G401 (cell line): ENCODE data around the gene DHRS3. TPM values are rescaled to one million over a fixed set of nuclear protein-coding genes. Genes with fewer than 3 reads are reported as not detected.
"Not testable (repeated sequence)": the region's sequence is repeated elsewhere in the genome, so short reads cannot be mapped to it uniquely, and the experiment has no call there.

Source experiments
- DNase-seq: peaks from one replicate; pipeline ENCODE4 v3.0.0-alpha.2; 2015; ENCODE audit warnings: low spot score
- in situ Hi-C: cut with HindIII; loops from 2 replicates; pipeline ENCODE4 v1.10.0; 2016; ENCODE audit warnings: low sequenced_read_pairs, mixed read lengths
- total RNA-seq: library from RNA; depleted of rRNA; stranded (reverse); fragments of >200 nt; shearing (Covaris generic); gene quantifications from 2 replicates; pipeline ENCODE4 v1.2.3, GENCODE V29; 2014

Gene DHRS3
- total RNA-seq, 1 experiment from 2014 or later = 9.1 TPM

DNA sequence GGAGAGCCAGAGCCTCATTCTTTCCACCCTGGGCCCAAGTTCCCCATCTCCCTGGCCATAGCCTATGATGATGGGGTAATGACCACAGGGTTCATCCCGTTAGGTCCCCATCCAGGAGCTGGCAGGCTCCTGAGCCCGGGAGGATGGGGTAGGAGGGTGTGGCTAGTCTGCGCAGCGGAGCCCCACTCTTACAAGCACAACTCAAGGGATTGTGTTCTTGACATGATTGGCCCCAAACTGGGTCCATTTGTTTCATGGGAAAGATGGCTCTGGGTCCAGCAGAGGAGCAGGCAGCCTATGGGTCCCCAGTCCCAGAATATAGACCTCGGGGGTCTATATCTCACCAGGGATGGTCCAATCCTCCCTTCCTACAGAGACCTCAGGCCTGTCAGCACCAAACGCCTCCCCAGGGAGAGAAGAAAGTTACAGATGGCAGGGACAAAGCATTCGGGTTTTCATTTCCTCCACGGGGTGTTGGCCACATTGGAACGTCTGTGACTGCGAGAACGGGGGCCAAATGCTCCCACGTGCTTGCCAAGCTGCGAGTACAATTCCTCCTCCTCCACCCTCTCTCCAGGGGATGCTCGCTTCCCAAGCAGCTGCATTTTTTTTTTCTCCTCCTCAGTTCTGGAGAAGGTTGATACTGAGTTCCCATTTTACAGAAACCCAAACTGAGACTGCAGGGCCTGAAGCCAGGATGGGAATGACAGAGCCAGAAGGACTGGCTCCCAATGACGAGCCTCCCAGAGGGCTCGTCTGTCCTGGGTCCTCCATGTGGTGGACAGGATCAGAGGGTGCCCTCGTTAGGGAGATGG lies 71.0 kb downstream of the DHRS3 start:
- in situ Hi-C loops = no loop called here
- DNase-seq = no peak

DNA sequence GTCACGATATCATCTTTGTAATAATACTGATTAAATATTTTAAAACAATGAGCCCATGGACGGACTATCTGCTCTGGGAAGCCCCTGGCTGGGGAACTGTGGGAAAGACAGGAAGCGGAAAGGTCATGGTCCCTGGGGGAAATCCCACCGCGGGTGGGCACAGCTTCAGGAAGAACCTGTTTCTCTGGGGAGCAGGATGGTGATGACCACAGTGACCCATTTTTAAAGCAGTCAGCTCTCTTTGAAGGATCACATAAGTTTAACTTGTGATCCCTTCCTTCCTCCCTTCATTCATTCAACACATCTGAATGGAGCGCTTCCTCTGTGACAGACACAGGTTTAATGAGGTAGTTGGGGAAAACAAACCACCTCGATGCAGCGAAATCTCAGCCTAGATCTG lies 73.0 kb downstream of the DHRS3 start:
- no peak for DNase-seq
- in situ Hi-C loops = no loop called here

DNA sequence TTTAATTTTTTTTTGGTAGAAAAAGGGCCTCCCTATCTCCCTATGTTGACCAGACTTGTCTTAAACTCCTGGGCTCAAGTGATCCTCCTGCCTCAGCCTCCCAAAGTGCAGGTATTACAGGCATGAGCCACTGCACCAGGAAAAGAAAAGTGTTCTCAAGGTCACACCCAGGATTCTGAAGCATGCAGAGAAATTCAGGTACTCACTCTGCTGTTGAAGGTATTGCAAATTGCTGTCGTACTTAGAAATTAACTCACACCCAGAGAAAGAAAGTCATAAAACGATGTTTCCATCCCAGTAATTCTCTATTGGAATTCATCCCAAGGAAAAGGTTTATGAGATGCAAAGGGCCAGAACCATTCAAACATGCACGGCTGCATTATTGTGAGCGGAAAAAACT lies 73.7 kb downstream of the DHRS3 start:
- in situ Hi-C loops = no loop called here
- DNase-seq = no peak

DNA sequence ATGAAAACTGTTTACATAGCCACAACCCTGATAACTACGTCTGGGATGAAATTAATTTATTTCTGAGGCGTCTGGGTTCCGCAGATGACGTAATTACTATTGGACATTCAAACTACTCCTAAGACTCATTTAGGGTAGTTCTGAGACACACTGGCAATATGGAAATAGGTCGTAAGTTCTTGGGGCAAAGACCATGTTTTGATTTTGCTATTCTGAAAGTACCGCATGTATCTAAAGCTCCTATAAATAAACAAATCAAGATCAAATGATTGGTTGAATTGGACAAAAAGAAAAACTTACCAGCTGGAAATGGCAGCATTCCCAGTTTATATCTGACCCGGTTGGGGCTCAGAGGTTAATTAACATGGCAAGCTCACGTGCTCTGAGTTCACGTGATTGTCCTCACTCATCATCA lies 74.3 kb downstream of the DHRS3 start:
- in situ Hi-C loops = no loop called here
- DNase-seq = no peak

- in situ Hi-C loops = no loop called here
- DNase-seq = no peak
Observed at GRCh38 chr1:12542616-12543592, 75.1 kb downstream of the DHRS3 start.

DNA sequence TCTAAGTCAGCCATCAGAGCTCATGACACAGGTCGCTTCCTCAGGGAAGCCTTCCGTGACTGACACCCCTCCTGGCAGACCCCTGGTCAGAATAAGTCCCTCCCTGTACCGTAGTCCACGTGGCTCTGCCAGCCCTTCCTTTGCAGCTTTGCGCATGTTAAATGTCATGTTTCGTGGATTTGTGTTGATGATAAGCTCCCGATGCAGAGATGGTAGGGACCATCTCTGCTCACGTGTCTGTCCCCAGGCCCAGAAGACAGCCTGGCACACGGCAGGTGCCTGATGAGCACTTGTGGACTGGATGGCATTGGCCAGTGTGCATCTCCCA lies 75.9 kb downstream of the DHRS3 start:
- DNase-seq = no peak
- in situ Hi-C loops = no loop called here

GRCh38 chr1:12541274-12542137 lies 76.5 kb downstream of the DHRS3 start:
- no peak for DNase-seq
- in situ Hi-C loops = no loop called here

DNA sequence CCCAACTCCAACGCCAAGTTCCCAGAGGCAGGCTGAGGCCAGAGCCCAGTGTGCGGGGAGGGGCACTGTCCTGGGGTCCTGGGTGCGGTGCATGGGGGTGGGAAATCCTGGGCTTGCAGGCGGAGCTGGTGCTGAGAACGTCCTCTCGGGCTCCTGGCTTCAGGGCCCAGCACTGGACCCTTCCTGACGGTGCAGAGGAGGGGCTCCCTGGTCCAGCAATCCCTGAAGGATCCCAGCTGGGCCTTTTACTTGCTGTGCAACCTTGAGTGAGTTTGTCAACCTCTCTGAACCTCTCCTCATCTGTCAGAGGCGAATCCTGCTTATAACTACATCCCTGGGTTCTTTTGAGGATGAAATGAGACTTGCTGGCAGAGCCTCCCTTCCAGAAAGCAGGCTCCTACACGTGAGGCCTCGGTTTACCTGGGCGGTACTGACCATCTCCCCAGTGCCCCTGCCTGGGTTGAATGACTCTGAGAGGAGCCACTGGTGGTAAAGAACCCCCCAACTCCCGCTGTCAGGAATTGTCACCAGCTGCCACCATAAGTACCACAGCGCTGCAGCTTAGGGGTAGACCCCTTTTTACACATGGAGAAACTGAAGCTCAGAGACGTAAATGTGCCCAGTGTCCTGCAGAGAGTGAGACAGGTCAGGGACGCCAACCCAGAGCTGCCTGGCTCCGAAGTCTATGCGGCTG lies 77.3 kb downstream of the DHRS3 start:
- DNase-seq = no peak
- in situ Hi-C loops = no loop called here

GRCh38 chr1:12539705-12540579 lies 78.1 kb downstream of the DHRS3 start:
- DNase-seq = no peak
- in situ Hi-C loops = no loop called here

DNA sequence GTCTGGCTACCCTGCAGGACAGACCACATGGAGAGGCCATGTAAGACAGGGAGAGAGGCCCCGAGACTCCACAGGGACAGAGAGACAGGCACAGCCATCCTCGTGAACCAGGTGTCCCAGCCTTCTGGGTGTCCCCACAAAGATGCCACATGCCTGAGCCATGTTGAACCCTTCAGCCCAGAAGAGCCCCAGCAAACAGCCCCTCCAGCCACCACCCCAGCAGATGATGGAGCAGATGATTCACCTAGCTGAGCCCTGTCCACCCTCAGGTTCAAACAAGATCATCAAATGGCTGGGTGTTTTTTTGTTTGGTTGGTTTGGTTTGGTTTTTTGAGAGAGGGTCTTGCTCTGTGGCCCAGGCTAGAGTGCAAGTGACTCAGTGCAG lies 78.7 kb downstream of the DHRS3 start:
- in situ Hi-C loops = no loop called here
- DNase-seq = no peak

DNA sequence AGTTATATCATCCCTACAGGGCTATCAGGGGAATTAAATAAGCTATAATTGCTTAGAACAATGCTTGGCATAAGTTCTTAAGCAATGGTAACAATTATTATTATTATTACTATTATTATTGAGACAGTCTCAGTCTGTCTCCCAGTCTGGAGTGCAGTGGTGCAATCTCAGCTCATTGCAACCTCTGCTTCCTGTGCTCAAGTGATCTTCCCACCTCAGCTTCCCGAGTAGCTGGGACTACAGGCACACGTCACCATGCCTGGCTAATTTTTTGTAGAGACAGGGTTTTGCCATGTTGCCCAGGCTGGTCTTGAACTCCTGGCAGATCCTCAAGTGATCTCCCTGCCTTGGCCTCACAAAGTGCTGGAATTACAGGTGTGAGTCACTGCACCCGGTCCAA lies 79.5 kb downstream of the DHRS3 start:
- in situ Hi-C loops, DNase-seq: not testable (repeated sequence)

DNA sequence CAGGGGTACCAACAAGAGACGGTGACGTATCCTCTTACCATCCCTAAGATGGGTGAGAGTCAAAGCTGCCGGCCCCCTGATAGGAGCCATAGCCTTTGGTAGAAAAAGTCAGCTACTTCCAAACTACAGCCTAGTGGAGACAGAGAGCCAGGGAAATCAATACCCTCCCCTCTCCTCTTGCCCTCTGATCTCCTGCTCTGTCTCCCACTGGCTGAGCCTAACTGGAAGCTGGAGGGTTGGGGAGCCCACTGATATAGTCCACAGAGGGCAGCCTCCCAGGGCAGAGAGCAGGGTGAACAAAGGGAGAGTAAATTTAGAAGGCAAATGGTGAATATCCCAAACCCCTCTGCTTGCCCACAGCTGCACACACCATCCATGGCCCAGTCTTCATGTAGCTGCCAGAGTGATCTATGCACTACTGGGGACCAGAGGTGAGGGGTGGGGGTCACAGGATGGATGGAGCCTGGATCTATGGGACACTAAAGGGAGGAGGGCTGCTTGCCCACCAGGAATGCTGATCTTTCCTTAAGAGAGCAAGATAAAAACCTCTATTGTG lies 80.0 kb downstream of the DHRS3 start:
- no peak for DNase-seq
- in situ Hi-C loops = no loop called here

DNA sequence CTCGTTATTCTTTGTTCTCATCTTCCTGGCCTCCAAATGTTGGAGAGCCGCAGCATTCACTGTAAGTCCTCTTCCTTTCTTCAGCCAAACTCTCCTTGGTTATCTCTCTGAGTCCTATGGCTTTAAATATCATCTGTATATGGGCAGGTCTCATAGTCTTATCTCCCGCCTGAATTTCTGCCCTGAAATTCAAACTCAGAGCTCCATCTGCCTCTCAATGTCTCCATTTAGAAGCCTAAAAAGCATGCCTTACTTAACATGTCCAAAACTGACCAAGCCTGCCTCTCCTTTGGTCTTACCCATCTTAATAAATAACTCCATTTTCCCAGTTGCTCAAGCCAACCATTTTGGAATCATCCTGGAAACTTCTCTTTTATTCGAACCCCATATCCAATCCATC lies 80.7 kb downstream of the DHRS3 start:
- in situ Hi-C loops = no loop called here
- no peak for DNase-seq

DNA sequence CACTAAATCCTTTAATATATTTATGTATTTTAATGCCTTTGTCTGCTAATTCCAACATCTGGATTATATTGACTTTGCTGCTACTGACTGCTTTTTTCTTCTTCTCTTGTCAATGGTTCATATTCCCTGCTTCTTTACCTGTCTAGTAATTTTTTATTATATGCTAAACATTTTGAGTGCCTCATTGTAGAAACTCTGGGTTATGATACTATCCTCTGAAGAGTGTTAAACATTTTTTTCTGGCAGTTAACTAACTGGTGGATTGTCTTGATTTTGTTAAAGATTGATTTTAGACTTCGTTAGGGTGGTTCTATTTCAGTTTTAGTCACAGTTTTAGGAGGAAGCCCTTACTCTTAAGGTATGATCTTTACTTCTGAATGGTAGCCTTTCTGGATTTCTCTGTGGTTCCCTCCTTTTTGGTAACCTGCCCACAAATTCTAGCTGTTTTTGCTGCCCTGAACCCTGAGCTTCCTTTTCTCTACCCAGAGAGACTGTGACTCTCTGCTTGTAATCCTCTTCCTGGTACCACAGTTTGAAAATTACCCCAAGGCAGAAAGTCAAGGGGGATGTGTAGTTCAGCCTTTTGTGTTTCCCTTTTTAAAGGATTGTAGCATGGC lies 81.9 kb downstream of the DHRS3 start:
- no peak for DNase-seq
- in situ Hi-C loops = no loop called here

GRCh38 chr1:12532405-12533315 lies 85.3 kb downstream of the DHRS3 start:
- in situ Hi-C loops = no loop called here
- DNase-seq = no peak

DNA sequence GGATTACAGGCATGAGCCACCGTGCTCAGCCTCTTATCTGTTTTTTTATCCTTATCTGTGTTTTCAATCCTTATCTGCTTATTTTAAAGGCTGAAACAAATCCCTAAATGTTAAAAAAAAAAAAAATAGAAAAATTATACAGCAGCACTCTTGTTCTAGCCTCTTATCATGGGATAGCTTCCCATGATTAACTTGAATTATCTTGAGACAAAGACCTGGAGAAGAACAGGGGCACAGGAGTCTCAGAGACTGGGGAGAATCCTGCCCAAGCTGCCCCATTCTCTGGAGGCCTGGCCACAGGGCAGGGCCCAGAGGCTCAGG lies 86.9 kb downstream of the DHRS3 start:
- DNase-seq = no peak
- in situ Hi-C loops = no loop called here
